ENCODE results near the gene CCL3. TPM values are rescaled to one million over a fixed set of nuclear protein-coding genes. Genes with fewer than 3 reads are reported as not detected.

CCL3 gene
- total RNA-seq: 1 to 10 TPM in 5 of 7 donors, under 1 TPM in 2; 0.57 to 9.3 (median 3.1) TPM
- 1 to 10 TPM; 3.7 to 5.3 TPM for polyA plus RNA-seq
- long read RNA-seq, donor 1: 0 reads
- long read RNA-seq, donor 2: 0 reads
- long read RNA-seq, donor 3, partial matches to known transcripts: 0 of 1 reads
- long read RNA-seq, donor 3, other reads (novel, unspliced or antisense): 0 of 1 reads

- intact Hi-C loops (cut with DNase I): loop anchor here in 1 of 4 donors (5.0 kb wide), 1 partner anchor 1193 kb away; no protein-coding TSS in a partner anchor
- Histone ChIP-seq H3K9me3 (no peaks in the 10 kb centered on the region), H3K27ac (no peak within 1 kb of the TSS), H3K4me1 (ENCODE audit: insufficient read depth) (no peaks in the 10 kb centered on the region), H3K36me3 (no peaks in the 10 kb centered on the region), H3K27me3 (no peaks in the 10 kb centered on the region), H3K4me3 (no peak within 1 kb of the TSS)
- no peak for TF ChIP-seq EP300 (IDR thresholded peaks at IDR 0.05)
- no peak for TF ChIP-seq CTCF (IDR thresholded peaks at IDR 0.05)
- no peak for TF ChIP-seq POLR2A (IDR thresholded peaks at IDR 0.05)
- no peak for DNase-seq
- 63 to 77% (median 67%) methylated on average over 9 of the region's 9 CpGs for WGBS, 3 donors
These were observed at the start of gene CCL3 for GRCh38 chr17:36089888-36090836. Gene CCL3, minus strand, starts transcription at chr17:36090143. Its CDS starts 85 bp downstream, at chr17:36090058.

GRCh38 chr17:36136439-36136838 lies 46.5 kb upstream of the CCL3 start:
- TF ChIP-seq POLR2A (IDR thresholded peaks at IDR 0.05) (no peak), EP300 (IDR thresholded peaks at IDR 0.05) (no peak)
- 63 to 68% (median 67%) methylated on average over 1 of the region's 1 CpG for WGBS, 3 donors
- H3K9me3 ChIP-seq: no peaks in the 10 kb centered on the region

GRCh38 chr17:36136036-36136435 lies 46.1 kb upstream of the CCL3 start:
- H3K4me1 ChIP-seq (ENCODE audit: insufficient read depth): no peaks in the 10 kb centered on the region
- H3K4me3 ChIP-seq: no peak overlapping the region
- no peaks in the 10 kb centered on the region for H3K9me3 ChIP-seq
- no peaks in the 10 kb centered on the region for H3K27me3 ChIP-seq
- TF ChIP-seq POLR2A (IDR thresholded peaks at IDR 0.05): no peak
- TF ChIP-seq CTCF (IDR thresholded peaks at IDR 0.05): no peak
- WGBS, 3 donors: 66 to 77% (median 77%) methylated on average over 1 of the region's 1 CpG
- DNase-seq: no peak
- intact Hi-C loops (cut with DNase I): no loop called here
- H3K27ac ChIP-seq: no peak overlapping the region
- H3K36me3 ChIP-seq: no peaks in the 10 kb centered on the region

More at GRCh38 chr17:36136439-36136838, 46.5 kb upstream of the CCL3 start:
- Histone ChIP-seq H3K27ac (no peak overlapping the region), H3K36me3 (no peaks in the 10 kb centered on the region), H3K27me3 (no peaks in the 10 kb centered on the region), H3K4me1 (ENCODE audit: insufficient read depth) (no peaks in the 10 kb centered on the region), H3K4me3 (no peak overlapping the region)
- DNase-seq: no peak
- intact Hi-C loops (cut with DNase I): no loop called here

GRCh38 chr17:36135465-36135864 lies 45.5 kb upstream of the CCL3 start:
- no peaks in the 10 kb centered on the region for H3K27me3 ChIP-seq
- intact Hi-C loops (cut with DNase I): no loop called here
- TF ChIP-seq EP300 (IDR thresholded peaks at IDR 0.05): no peak
- TF ChIP-seq POLR2A (IDR thresholded peaks at IDR 0.05): no peak
- no peak for TF ChIP-seq CTCF (IDR thresholded peaks at IDR 0.05)
- no peaks in the 10 kb centered on the region for H3K9me3 ChIP-seq
- H3K4me1 ChIP-seq (ENCODE audit: insufficient read depth): no peaks in the 10 kb centered on the region
- 76 to 92% (median 85%) methylated on average over 4 of the region's 4 CpGs for WGBS, 3 donors
- H3K36me3 ChIP-seq: no peaks in the 10 kb centered on the region
- H3K27ac ChIP-seq: no peak overlapping the region
- no peak for DNase-seq
- H3K4me3 ChIP-seq: no peak overlapping the region

Measured in ovary (tissue), 10 donors.